Effector memory CD4-positive, alpha-beta T cell (primary cell): ENCODE measurements around the gene JMJD1C.

Source experiments
- DNase-seq, 3 donors: peaks; one replicate each; pipeline ENCODE4 v3.0.0-alpha.2; 2020
- H3K27ac ChIP-seq: 2 replicates; pipeline ENCODE4 v1.7.0; 2013; ENCODE audit warnings: mild to moderate bottlenecking, low read length, moderate library complexity; ENCODE audit not compliant: insufficient read depth, poor library complexity, severe bottlenecking
- H3K27me3 ChIP-seq: replicated peaks from 2 replicates; pipeline ENCODE4 v1.7.0; 2013; ENCODE audit warnings: mild to moderate bottlenecking, low read length; ENCODE audit not compliant: insufficient read depth, control insufficient read depth, poor library complexity, severe bottlenecking
- H3K36me3 ChIP-seq: 2 replicates; pipeline ENCODE4 v1.7.0; 2013; ENCODE audit warnings: mild to moderate bottlenecking, low read length, moderate library complexity; ENCODE audit not compliant: control insufficient read depth, insufficient read depth
- H3K4me1 ChIP-seq: 2 replicates; pipeline ENCODE4 v1.7.0; 2013; ENCODE audit warnings: low read length, mild to moderate bottlenecking; ENCODE audit not compliant: control insufficient read depth, insufficient read depth, poor library complexity, severe bottlenecking
- H3K4me3 ChIP-seq: 2 replicates; pipeline ENCODE4 v1.7.0; 2013; ENCODE audit warnings: low read length, low read depth, mild to moderate bottlenecking; ENCODE audit not compliant: insufficient read depth, poor library complexity, severe bottlenecking
- H3K9me3 ChIP-seq: 2 replicates; pipeline ENCODE4 v1.7.0; 2013; ENCODE audit warnings: mild to moderate bottlenecking, low read length, moderate library complexity; ENCODE audit not compliant: control insufficient read depth

Gene JMJD1C

GRCh38 chr10:63268149-63268797 is 197.5 kb downstream of the JMJD1C start:
- no peaks in the 10 kb centered on the region for H3K9me3 ChIP-seq
- no peaks in the 10 kb centered on the region for H3K27me3 ChIP-seq
- no peak for DNase-seq
- H3K36me3 ChIP-seq: no peaks in the 10 kb centered on the region
- peak overlapping the region; percentile 89 for H3K4me3 ChIP-seq
- H3K27ac ChIP-seq: peak overlapping the region; percentile 92
- H3K4me1 ChIP-seq: peaks cover 13% of the 10 kb centered on the region

GRCh38 chr10:63267414-63268148 is 198.2 kb downstream of the JMJD1C start:
- Histone ChIP-seq H3K36me3 (no peaks in the 10 kb centered on the region), H3K9me3 (no peaks in the 10 kb centered on the region), H3K27me3 (no peaks in the 10 kb centered on the region), H3K27ac (peak overlapping the region; percentile 92), H3K4me3 (peak overlapping the region; percentile 89), H3K4me1 (peaks cover 6% of the 10 kb centered on the region)
- DNase-seq: no peak

GRCh38 chr10:63266391-63267316 is 199.1 kb downstream of the JMJD1C start:
- Histone ChIP-seq H3K9me3 (no peaks in the 10 kb centered on the region), H3K27ac (peak overlapping the region; percentile 92), H3K27me3 (no peaks in the 10 kb centered on the region), H3K4me1 (peaks cover 11% of the 10 kb centered on the region), H3K36me3 (no peaks in the 10 kb centered on the region), H3K4me3 (peak overlapping the region; percentile 89)
- DNase-seq: no peak

GRCh38 chr10:63265683-63266235 is 200.0 kb downstream of the JMJD1C start:
- H3K27ac ChIP-seq: peak overlapping the region; percentile 92
- H3K4me1 ChIP-seq: peaks cover 18% of the 10 kb centered on the region
- no peaks in the 10 kb centered on the region for H3K9me3 ChIP-seq
- peak overlapping the region; percentile 89 for H3K4me3 ChIP-seq
- H3K27me3 ChIP-seq: no peaks in the 10 kb centered on the region
- H3K36me3 ChIP-seq: peaks cover 6% of the 10 kb centered on the region
- no peak for DNase-seq

GRCh38 chr10:63265222-63265617 is 200.6 kb downstream of the JMJD1C start:
- no peaks in the 10 kb centered on the region for H3K9me3 ChIP-seq
- H3K27ac ChIP-seq: peak overlapping the region; percentile 92
- H3K27me3 ChIP-seq: no peaks in the 10 kb centered on the region
- peak; percentile 25 to 35 (median 30) for DNase-seq
- H3K4me1 ChIP-seq: peaks cover 18% of the 10 kb centered on the region
- H3K36me3 ChIP-seq: peaks cover 6% of the 10 kb centered on the region
- H3K4me3 ChIP-seq: peak overlapping the region; percentile 89

- Histone ChIP-seq H3K9me3 (no peaks in the 10 kb centered on the region), H3K27ac (peak overlapping the region; percentile 92), H3K4me1 (peaks cover 23% of the 10 kb centered on the region), H3K4me3 (peak overlapping the region; percentile 89), H3K36me3 (peaks cover 6% of the 10 kb centered on the region), H3K27me3 (no peaks in the 10 kb centered on the region)
- no peak for DNase-seq
Observed at GRCh38 chr10:63264617-63265221, 201.1 kb downstream of the JMJD1C start.

GRCh38 chr10:63262430-63263073 is 203.2 kb downstream of the JMJD1C start:
- Histone ChIP-seq H3K9me3 (no peaks in the 10 kb centered on the region), H3K27me3 (no peaks in the 10 kb centered on the region), H3K36me3 (peaks cover 6% of the 10 kb centered on the region), H3K27ac (no peak overlapping the region), H3K4me1 (peaks cover 26% of the 10 kb centered on the region), H3K4me3 (no peak overlapping the region)
- no peak for DNase-seq

- H3K9me3 ChIP-seq: no peaks in the 10 kb centered on the region
- H3K4me1 ChIP-seq: peaks cover 31% of the 10 kb centered on the region
- H3K27ac ChIP-seq: no peak overlapping the region
- H3K36me3 ChIP-seq: peaks cover 6% of the 10 kb centered on the region
- DNase-seq: no peak
- no peak overlapping the region for H3K4me3 ChIP-seq
- no peaks in the 10 kb centered on the region for H3K27me3 ChIP-seq
Observed at GRCh38 chr10:63261496-63261895, 204.3 kb downstream of the JMJD1C start.

- no peak for DNase-seq
- no peak overlapping the region for H3K27ac ChIP-seq
- peaks cover 33% of the 10 kb centered on the region for H3K4me1 ChIP-seq
- peaks cover 6% of the 10 kb centered on the region for H3K36me3 ChIP-seq
- no peaks in the 10 kb centered on the region for H3K9me3 ChIP-seq
- no peak overlapping the region for H3K4me3 ChIP-seq
- H3K27me3 ChIP-seq: no peaks in the 10 kb centered on the region
Observed at GRCh38 chr10:63260860-63261251, 204.9 kb downstream of the JMJD1C start.
